GM21723 (cell line): ENCODE measurements around the gene TIMM22.
A peak's percentile ranks its signal among the peaks of the same experiment; 100 is the strongest.
"Not testable (repeated sequence)": the region's sequence is repeated elsewhere in the genome, so short reads cannot be mapped to it uniquely, and the experiment has no call there.

Experiments
- ATAC-seq: cut with Tn5 transposase; IDR thresholded peaks from one replicate; pipeline ENCODE4 v1.9.1; 2021; ENCODE audit warnings: mild to moderate bottlenecking, moderate library complexity; ENCODE audit not compliant: unreplicated experiment

Gene TIMM22

GRCh38 chr17:971861-972260 lies 25.1 kb upstream of the TIMM22 start:
- ATAC-seq: not testable (repeated sequence)

- ATAC-seq: no peak
Measured at GRCh38 chr17:973053-973452, 23.9 kb upstream of the TIMM22 start.

DNA sequence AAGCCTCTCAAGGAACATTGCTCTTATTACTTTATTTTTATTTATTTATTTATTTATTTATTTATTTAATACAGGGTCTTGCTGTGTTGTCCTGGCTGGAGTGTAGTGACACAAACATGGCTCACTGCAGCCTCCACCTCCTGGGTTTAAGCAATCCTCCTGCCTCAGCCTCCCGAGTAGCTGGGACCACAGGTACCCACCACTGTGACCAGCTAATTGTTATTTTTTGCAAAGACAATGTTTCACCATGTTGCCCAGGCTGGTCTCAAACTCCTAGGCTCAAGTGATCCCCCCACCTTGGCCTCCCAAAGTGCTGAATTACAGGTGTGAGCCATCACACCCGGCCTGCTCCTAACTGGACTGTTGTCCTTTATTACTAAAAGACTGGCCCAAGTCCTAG lies 22.2 kb upstream of the TIMM22 start:
- ATAC-seq: not testable (repeated sequence)

DNA sequence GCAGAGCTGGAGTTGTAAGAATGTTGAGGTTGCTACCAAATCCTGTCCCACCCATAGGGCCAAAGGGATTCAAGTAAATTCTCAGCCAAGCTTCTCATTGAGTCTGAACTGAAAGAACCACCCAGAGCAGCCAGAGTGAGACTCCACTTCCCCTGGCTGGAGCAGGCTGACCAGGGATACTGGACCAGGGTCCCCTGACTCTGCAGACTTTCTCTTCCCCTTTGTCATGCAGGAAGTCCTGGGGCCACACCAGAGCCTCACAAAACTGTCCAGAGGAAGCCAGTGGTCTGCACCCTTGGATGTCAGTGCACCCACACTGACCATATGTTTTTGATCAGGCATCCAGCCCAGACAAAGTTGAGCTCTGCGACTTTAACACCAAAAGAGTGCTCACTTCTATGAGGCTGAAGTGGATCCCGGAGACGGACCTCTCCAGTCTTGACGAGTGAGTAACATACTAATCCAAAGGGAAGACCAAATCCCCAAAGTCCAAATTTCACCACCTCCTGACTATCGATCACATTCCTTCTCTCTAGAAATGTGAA lies 21.5 kb upstream of the TIMM22 start:
- ATAC-seq: no peak

DNA sequence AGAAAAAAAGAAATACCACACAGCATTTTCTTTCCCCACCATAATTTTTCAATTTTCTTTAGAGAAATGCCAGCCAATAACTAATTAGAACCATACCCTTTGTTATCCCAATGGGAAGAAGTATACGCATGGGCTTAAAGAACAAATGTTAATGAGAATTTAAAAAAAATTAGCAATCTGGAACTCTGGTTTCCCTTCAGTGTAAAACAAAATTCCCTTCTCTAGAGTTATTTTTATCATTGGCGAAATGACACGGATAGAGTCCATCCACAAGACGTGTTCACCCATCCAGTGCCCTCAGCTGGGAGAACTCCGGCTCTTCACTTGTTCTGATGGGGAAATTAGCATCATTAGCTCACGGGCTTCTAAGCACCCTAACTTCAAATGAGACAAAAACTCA lies 20.6 kb upstream of the TIMM22 start:
- ATAC-seq: no peak

GRCh38 chr17:977166-977565 lies 19.8 kb upstream of the TIMM22 start:
- no peak for ATAC-seq

- no peak for ATAC-seq
Measured at GRCh38 chr17:978103-979093, 18.5 kb upstream of the TIMM22 start.

- ATAC-seq: peak; percentile 56
Measured at GRCh38 chr17:979212-979538, 17.8 kb upstream of the TIMM22 start.

- ATAC-seq: peak; percentile 67
Measured at GRCh38 chr17:979539-980405, 17.2 kb upstream of the TIMM22 start, which contains the start of gene NXN. Gene NXN (minus strand): TSS chr17:979776.

- ATAC-seq: peak; percentile 40
Measured at GRCh38 chr17:980406-981291, 16.3 kb upstream of the TIMM22 start.

DNA sequence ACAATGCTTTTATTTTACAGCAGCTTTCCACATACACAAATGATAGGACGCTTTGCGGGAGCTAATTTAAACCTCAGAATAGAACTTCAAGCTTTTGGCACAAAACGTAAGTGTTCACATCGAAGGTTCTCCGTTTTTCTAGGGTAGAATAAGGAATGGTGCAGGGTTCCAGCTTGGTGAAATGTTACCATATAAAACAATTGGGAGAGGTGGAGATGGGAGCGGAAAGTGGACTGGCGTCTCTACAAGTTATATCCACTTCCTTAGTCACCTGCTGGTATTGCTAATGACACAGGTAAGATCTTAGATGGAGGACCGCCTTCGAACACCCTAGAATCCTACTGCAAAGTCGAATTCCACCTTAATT lies 15.7 kb upstream of the TIMM22 start:
- no peak for ATAC-seq

GRCh38 chr17:983921-984320 lies 13.0 kb upstream of the TIMM22 start:
- no peak for ATAC-seq

GRCh38 chr17:986322-986929 lies 10.5 kb upstream of the TIMM22 start:
- ATAC-seq: no peak

DNA sequence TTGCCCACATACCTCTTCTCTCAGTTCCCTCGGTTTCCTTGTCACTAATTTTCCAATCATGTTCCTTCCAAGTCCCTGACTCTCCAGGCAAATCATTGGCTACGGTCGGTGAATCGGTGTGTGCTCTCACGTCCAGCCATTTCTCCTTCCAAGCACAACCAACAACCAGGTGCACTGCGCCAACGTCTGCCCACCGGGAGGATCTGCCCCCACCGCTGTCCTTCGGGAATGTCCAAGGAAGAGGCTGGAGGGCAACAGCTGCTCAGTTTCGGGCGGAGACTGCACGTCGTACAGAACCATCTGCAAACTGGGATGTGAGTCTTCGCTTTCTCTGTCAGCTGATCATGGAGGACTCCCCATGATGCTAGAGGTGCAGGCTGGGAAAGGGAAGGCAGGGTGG lies 9.0 kb upstream of the TIMM22 start:
- ATAC-seq: no peak

DNA sequence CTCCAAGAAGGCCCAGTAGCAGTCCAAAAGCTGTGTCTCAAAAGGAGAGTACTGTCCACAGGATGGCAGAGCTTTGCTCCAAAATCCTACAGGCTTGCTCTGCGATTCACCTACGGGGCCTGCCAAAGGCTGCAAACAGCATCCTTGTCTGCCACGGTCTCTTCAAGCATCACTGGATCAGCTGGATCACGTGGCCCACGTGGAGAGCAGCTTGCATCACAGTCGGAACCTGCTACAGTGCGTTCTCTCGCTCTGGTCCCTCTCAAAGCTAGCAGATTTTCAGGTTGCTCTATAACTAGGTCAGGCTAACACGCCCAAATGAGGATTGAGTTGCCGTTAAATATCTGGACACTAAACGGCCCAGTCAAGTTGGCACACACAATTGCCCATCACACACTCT lies 8.4 kb upstream of the TIMM22 start:
- ATAC-seq: no peak

DNA sequence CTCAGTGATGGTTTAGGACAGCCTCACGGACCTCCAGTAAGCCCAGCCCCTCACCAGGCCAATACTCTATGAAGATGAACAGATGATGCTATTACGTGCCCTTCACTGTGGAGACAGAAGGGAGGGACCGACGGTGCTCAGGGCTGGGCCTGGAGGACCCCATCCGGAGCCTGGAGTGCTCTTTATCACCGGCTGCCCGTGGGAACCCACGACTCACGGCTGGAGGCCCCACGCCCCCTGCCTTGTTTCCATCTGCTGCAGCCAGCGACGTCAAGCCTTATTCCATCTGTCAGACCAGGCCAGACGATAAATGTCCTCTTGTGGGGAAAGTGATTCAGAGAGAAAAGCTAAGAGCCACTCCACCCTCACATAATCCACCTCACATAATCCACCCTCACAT lies 4.0 kb upstream of the TIMM22 start:
- no peak for ATAC-seq

DNA sequence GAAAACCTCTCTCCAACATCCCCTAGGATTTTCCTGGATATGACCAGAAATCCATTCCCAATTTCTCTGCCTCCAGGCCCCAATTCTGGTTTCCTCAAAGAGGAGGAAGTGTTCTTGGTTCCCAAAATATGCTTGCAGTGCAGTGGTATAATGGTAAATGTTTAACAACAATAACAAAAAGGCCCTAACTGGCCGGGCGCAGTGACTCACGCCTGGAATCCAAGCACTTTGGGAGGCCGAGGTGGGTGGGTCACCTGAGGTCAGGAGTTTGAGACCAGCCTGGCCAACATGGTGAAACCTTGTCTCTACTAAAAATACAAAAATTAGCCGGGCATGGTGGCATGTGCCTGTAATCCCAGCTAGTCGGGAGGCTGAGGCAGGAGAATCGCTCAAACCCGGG lies 1.6 kb upstream of the TIMM22 start:
- ATAC-seq: not testable (repeated sequence)

DNA sequence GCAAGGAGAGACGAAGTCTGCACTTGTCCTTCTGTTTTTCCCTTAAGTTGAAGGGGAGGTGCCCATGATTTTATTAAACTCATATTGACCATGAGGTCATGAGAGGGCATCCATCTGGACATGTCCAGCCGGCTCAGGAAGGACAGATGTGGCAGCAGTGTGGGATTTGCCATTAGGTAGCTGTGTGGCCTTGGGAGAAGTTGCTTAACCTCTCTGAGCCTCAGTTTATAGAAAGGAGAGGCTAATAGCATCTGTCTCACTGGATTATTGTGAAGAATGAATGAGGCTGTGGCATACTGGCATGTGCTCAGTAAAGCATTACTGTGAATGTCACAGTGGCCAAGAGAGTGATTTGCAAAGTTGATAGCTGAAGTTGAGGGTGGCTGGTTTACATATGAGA lies 1.2 kb downstream of the TIMM22 start:
- no peak for ATAC-seq

DNA sequence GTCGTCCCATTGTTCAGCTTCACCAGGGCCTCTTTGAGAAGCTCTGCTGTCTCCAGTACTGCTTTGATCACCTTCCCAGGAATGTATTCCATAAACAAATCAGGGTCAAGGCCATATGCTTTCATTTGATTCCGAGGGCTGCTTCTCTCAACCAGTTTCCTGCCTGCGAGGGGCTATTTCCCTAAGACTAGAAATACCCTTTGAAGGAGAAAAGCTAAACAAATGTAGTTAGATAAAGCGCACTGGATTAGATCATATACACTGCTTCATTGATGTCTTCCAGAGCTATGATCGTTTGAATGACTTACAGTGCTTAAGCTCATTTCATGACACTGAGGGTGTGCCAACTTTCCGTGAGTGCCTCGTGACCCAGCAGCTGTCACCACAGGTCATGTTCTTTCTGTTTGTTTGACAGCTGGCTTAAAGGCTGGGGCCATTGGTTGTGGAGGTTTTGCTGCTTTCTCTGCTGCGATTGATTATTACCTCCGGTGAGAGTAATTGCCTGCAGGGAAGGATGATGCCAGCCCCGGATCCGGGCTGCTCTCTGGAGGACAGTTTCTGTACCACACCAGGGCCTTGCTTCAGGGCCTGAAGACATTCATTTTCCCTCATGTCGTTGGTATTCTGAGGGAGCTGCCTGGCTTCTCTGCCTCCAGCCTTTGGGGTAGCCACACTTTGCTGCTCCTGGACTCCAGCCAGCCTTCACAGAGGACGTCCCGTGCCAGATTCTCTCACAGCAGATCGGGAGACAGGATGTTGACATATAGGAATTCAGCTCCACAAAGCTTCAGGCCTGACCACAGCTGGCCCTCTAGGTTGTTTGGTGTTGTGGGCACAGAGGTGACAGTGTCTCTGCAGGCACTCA lies 3.9 kb downstream of the TIMM22 start:
- no peak for ATAC-seq
